Keratinocyte (primary cell): Measurements from ENCODE around the gene DHRS11. TPM values are rescaled to one million over a fixed set of nuclear protein-coding genes. Genes with fewer than 3 reads are reported as not detected.

ENCODE experiments used
- DNase-seq: peaks from one replicate; pipeline ENCODE4 v3.0.0-alpha.2; 2011; ENCODE audit warnings: low read depth, missing footprints, low spot score
- FAIRE-seq: peaks from 2 replicates; lab custom pipeline; 2011; peaks lifted over from hg19 to GRCh38; lab: Jason Lieb, UNC
- H2AFZ ChIP-seq: 2 replicates; pipeline ENCODE4 v1.6.0; 2012; ENCODE audit warnings: low read length, control low read depth, inconsistent platforms; ENCODE audit not compliant: control insufficient read depth
- H3K27ac ChIP-seq: 2 replicates; pipeline ENCODE4 v1.5.1; 2011; ENCODE audit warnings: low read length; ENCODE audit not compliant: control insufficient read depth, insufficient read depth
- H3K27me3 ChIP-seq: 3 replicates; pipeline ENCODE4 v1.6.0; 2011; ENCODE audit warnings: low read length; ENCODE audit not compliant: control insufficient read depth, insufficient read depth; ENCODE audit errors: extremely low read depth
- H3K36me3 ChIP-seq, 2 experiments: 2 replicates in 1 of 2; 3 replicates in 1 of 2; pipeline ENCODE4 v1.5.1; 2011; ENCODE audit warnings: low read length in 2 of 2, mild to moderate bottlenecking in 1 of 2; ENCODE audit not compliant: control insufficient read depth in 2 of 2, insufficient read depth in 2 of 2; ENCODE audit errors: extremely low read depth in 1 of 2
- H3K4me1 ChIP-seq: 3 replicates; pipeline ENCODE4 v1.5.1; 2011; ENCODE audit warnings: low read length; ENCODE audit not compliant: control insufficient read depth, insufficient read depth; ENCODE audit errors: extremely low read depth
- H3K4me2 ChIP-seq: 3 replicates; pipeline ENCODE4 v1.6.0; 2011; ENCODE audit warnings: low read depth, low read length; ENCODE audit not compliant: control insufficient read depth, insufficient read depth; ENCODE audit errors: extremely low read depth
- H3K4me3 ChIP-seq, 3 experiments: fragments of 200-600 bp in 1 of 3; sonication (generic) in 1 of 3; 2 replicates in 2 of 3; 3 replicates in 1 of 3; pipeline ENCODE4 v1.5.1; 2011 to 2016; ENCODE audit warnings: low read length in 3 of 3, mild to moderate bottlenecking in 3 of 3, control low read depth in 2 of 3, inconsistent platforms in 1 of 3, low read depth in 1 of 3, mixed read lengths in 1 of 3, mixed run types in 1 of 3, moderate library complexity in 1 of 3; ENCODE audit not compliant: control insufficient read depth in 2 of 3, insufficient read depth in 2 of 3; ENCODE audit errors: extremely low read depth in 1 of 3
- H3K79me2 ChIP-seq: 2 replicates; pipeline ENCODE4 v1.6.0; 2012; ENCODE audit warnings: low read length; ENCODE audit not compliant: control insufficient read depth, insufficient read depth
- H3K9ac ChIP-seq: 3 replicates; pipeline ENCODE4 v1.6.0; 2011; ENCODE audit warnings: low read length; ENCODE audit not compliant: control insufficient read depth, insufficient read depth; ENCODE audit errors: extremely low read depth
- H3K9me1 ChIP-seq: 3 replicates; pipeline ENCODE4 v1.6.0; 2011; ENCODE audit warnings: low read length; ENCODE audit not compliant: control insufficient read depth, insufficient read depth; ENCODE audit errors: extremely low read depth
- H3K9me3 ChIP-seq: 2 replicates; pipeline ENCODE4 v1.5.1; 2012; ENCODE audit warnings: low read depth, low read length; ENCODE audit not compliant: control insufficient read depth
- H4K20me1 ChIP-seq: 3 replicates; pipeline ENCODE4 v1.6.0; 2011; ENCODE audit warnings: low read length; ENCODE audit not compliant: control insufficient read depth, insufficient read depth; ENCODE audit errors: extremely low read depth
- EZH2 ChIP-seq: IDR thresholded peaks from one replicate; pipeline ENCODE4 v1.6.1; 2012; ENCODE audit warnings: inconsistent platforms, mild to moderate bottlenecking, low read length, moderate library complexity
- dilution Hi-C: fragments of 300-500 bp; cut with MboI; formaldehyde crosslinking; loops from one replicate; pipeline ENCODE4 v1.7.0; 2020; ENCODE audit warnings: low sequenced_read_pairs; ENCODE audit not compliant: extremely low pct_ligation_motif_present
- polyA plus RNA-seq, 5 experiments: library from polyadenylated mRNA; depleted of rRNA in 3 of 5; stranded (reverse) in 3 of 5; stranded (forward) in 1 of 5; unstranded in 1 of 5; fragments of >200 nt; gene quantifications; 1 replicate in 1 of 5; 2 replicates in 3 of 5; 3 replicates in 1 of 5; pipeline versions ENCODE4 v1.2.1 to v1.2.3, GENCODE V29; 2011 to 2012; ENCODE audit warnings: missing spikeins in 2 of 5, low read depth in 1 of 5, low replicate concordance in 1 of 5
- TF ChIP-seq, protein P1 (sequence below), 3 experiments: IDR thresholded peaks in 1 of 3; conservative IDR thresholded peaks in 1 of 3; optimal IDR thresholded peaks in 1 of 3; 2 replicates in 2 of 3; 3 replicates in 1 of 3; pipeline versions ENCODE3 to v1.5.1; 2011; ENCODE audit warnings: low read length in 3 of 3, mild to moderate bottlenecking in 3 of 3, moderate library complexity in 2 of 3, control low read depth in 1 of 3, inconsistent platforms in 1 of 3; ENCODE audit not compliant: insufficient read depth in 2 of 3; ENCODE audit errors: extremely low read depth in 1 of 3

The DHRS11 gene
- polyA plus RNA-seq, 1 donor (not counting 4 experiments of a cell fraction or from before 2014, with no cell fraction given), result 11.0 TPM

DNA sequence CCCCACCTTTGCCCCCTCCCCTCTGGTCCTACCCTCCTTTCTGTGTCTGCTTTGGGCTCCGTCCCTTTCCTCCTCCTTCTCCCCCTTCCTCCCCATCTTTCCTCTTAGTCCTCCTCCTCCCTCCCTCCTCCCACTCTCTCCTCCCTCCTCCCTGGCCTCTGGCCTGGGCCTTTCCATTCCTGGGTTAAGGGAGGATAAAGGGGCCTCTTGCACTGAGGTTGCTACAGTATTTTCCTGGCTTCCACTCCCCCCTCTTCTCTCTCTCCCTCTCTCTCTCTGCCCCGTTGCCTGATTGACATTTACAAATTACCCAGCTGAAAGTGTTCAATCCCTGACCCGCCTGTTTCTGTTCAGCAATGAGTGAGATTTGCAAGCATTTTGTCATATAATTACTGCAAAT lies 53.7 kb downstream of the DHRS11 start:
- FAIRE-seq (no peak), DNase-seq (no peak)
- no peak overlapping the region for H3K4me2 ChIP-seq
- H3K27ac ChIP-seq, result no peak overlapping the region
- H2AFZ ChIP-seq, result no peak overlapping the region
- no peaks in the 10 kb centered on the region for H3K4me1 ChIP-seq
- no peaks in the 10 kb centered on the region for H4K20me1 ChIP-seq
- peaks cover 86% of the 10 kb centered on the region for H3K27me3 ChIP-seq
- no peak overlapping the region for H3K4me3 ChIP-seq
- no peak overlapping the region for H3K9ac ChIP-seq
- no peaks in the 10 kb centered on the region for H3K9me3 ChIP-seq
- no peaks in the 10 kb centered on the region for H3K36me3 ChIP-seq
- dilution Hi-C loops, result no loop called here
- no peaks in the 10 kb centered on the region for H3K79me2 ChIP-seq
- TF ChIP-seq EZH2, result no peak
- TF ChIP-seq, protein P1, sequence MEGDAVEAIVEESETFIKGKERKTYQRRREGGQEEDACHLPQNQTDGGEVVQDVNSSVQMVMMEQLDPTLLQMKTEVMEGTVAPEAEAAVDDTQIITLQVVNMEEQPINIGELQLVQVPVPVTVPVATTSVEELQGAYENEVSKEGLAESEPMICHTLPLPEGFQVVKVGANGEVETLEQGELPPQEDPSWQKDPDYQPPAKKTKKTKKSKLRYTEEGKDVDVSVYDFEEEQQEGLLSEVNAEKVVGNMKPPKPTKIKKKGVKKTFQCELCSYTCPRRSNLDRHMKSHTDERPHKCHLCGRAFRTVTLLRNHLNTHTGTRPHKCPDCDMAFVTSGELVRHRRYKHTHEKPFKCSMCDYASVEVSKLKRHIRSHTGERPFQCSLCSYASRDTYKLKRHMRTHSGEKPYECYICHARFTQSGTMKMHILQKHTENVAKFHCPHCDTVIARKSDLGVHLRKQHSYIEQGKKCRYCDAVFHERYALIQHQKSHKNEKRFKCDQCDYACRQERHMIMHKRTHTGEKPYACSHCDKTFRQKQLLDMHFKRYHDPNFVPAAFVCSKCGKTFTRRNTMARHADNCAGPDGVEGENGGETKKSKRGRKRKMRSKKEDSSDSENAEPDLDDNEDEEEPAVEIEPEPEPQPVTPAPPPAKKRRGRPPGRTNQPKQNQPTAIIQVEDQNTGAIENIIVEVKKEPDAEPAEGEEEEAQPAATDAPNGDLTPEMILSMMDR (optimal IDR thresholded peaks at IDR 0.05 in 1 of 3, IDR thresholded peaks at IDR 0.05 in 1 of 3, conservative IDR thresholded peaks at IDR 0.05 in 1 of 3; ENCODE audit: extremely low read depth in 1 of 3, insufficient read depth in 2 of 3, low read length in 3 of 3), result no peak
- no peaks in the 10 kb centered on the region for H3K9me1 ChIP-seq

DNA sequence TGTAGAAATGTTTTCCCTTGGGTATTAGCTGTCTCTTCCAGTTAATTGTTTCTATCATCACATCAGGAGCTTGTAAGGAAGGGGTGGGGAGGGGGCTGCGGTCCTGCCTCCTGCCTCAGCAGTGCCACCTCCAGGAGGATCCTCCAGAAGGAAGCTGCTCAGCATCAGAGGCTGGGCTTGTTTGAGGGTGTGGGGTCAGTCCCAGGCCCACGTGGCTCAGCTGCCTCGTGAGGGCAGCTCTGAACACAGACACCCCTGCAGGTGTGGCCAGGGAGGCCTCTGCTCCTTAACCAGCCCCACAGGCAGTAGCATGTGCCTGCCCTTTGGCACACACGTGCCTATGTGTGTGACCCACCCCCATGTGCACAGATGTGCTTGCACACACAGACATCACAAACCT lies 56.0 kb downstream of the DHRS11 start:
- no peaks in the 10 kb centered on the region for H3K79me2 ChIP-seq
- H3K4me3 ChIP-seq, result no peak overlapping the region
- no peak overlapping the region for H3K27ac ChIP-seq
- no peak overlapping the region for H3K4me2 ChIP-seq
- H3K36me3 ChIP-seq, result no peaks in the 10 kb centered on the region
- DNase-seq (no peak), FAIRE-seq (no peak)
- TF ChIP-seq, protein P1 (optimal IDR thresholded peaks at IDR 0.05 in 1 of 3, IDR thresholded peaks at IDR 0.05 in 1 of 3, conservative IDR thresholded peaks at IDR 0.05 in 1 of 3; ENCODE audit: extremely low read depth in 1 of 3, insufficient read depth in 2 of 3, low read length in 3 of 3), result peak in 2 of 3 experiments; percentile 11 to 23
- no peak for TF ChIP-seq EZH2
- no peaks in the 10 kb centered on the region for H3K9me1 ChIP-seq
- H3K9me3 ChIP-seq, result no peaks in the 10 kb centered on the region
- H2AFZ ChIP-seq, result no peak overlapping the region
- dilution Hi-C loops, result no loop called here
- no peaks in the 10 kb centered on the region for H4K20me1 ChIP-seq
- H3K9ac ChIP-seq, result no peak overlapping the region
- no peaks in the 10 kb centered on the region for H3K4me1 ChIP-seq
- H3K27me3 ChIP-seq, result peaks cover 78% of the 10 kb centered on the region
